Activated naive CD4-positive, alpha-beta T cell treated with anti-CD3 and anti-CD28 coated beads, Interleukin-2, amount 50 U/mL, for 24 hours (primary cell): Measurements from ENCODE around the gene ELOA.
A peak's percentile ranks its signal among the peaks of the same experiment; 100 is the strongest.
"Not testable (repeated sequence)": the region's sequence is repeated elsewhere in the genome, so short reads cannot be mapped to it uniquely, and the experiment has no call there.

ENCODE experiments used
- H3K27ac Mint-ChIP-seq: one replicate; pipeline ENCODE4 v1.8.0; 2021; ENCODE audit warnings: mild to moderate bottlenecking, mixed read lengths
- H3K27me3 Mint-ChIP-seq: one replicate; pipeline ENCODE4 v1.8.0; 2021; ENCODE audit warnings: mixed read lengths
- H3K36me3 Mint-ChIP-seq: one replicate; pipeline ENCODE4 v1.8.0; 2021; ENCODE audit warnings: mixed read lengths
- H3K4me1 Mint-ChIP-seq: one replicate; pipeline ENCODE4 v1.8.0; 2021; ENCODE audit warnings: mixed read lengths
- H3K4me3 Mint-ChIP-seq: one replicate; pipeline ENCODE4 v1.8.0; 2021; ENCODE audit warnings: mild to moderate bottlenecking, mixed read lengths
- H3K9me3 Mint-ChIP-seq: one replicate; pipeline ENCODE4 v1.8.0; 2021; ENCODE audit warnings: mixed read lengths

The ELOA gene

DNA sequence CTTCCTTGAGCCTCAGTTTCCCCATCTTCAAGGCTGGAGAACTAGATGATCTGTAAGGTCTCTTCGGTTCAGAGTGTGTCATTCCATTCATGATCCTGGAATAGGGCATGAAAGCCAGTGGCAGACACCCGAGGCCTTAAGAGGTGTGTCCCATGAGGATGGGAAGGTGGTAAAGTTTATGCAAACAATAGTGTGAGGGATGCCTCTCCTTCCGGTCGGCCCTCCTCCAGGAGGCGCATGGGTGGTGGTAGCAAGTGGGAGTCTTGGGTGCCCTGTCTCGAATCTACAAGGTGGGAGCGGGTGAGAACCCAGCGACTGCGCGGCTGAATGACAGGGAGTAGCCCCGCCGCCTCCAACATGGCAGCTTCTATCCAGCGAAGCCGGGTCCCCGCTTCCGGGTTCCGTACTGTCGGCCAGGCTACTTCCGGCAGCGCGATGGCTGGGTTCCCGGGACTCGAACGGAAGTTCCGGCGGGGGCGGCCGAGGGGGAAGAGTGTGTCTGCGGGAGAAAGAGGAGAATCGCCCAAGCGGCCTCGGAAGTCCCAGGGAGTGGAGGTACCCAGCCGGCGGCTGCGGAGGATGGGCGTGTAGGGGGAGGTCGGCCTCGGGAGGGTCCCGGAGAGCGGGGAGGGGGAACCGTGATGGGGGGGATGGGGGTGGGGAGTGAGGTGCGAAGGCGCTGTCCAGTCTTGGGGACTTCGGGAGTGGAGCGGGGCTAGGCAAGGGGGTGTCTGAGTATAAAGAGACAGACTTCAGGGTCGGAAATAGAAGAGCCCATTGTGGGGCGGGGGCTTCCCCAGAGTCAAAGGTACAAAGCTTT lies 47.6 kb downstream of the ELOA start, which contains the start of gene LYPLA2:
Gene LYPLA2, plus strand, starts transcription at position 450 of the 820 bp plus-strand sequence. CDS start 1,538 bp downstream, outside the sequence.
- H3K27me3 Mint-ChIP-seq: no peaks in the 10 kb centered on the region
- peak within 1 kb of the TSS; percentile 97 for H3K27ac Mint-ChIP-seq
- no peaks in the 10 kb centered on the region for H3K9me3 Mint-ChIP-seq
- peak within 1 kb of the TSS; percentile 94 for H3K4me3 Mint-ChIP-seq
- H3K4me1 Mint-ChIP-seq: peaks cover 22% of the 10 kb centered on the region
- H3K36me3 Mint-ChIP-seq: peaks cover 10% of the 10 kb centered on the region

DNA sequence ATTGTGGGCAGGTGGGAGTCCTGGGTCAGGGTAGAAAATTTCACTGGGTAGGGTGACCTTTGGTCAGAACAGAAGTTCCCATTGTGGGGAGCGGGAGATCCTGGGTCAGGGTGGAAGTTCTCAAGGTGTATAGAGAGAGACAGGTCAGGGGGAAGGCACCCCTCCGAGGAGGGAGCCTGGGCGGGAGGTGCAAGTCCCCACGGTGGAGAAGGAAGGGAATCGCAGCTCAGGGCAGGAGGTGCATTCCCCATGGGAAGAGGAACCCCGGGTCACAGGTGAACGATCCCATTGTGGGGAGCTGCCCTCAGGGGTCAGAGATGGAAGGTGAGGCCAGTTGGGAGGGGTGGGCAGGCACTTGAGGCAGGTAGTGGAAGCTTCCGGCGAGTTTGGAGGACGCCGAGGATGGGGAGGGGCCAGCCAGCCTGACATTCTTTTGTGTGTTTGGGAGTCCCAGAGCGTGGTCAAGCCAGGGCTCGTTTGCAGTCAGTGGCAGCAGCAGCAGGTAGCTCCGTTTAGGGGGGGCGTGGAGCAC lies 48.3 kb downstream of the ELOA start:
- no peaks in the 10 kb centered on the region for H3K27me3 Mint-ChIP-seq
- peak overlapping the region; percentile 96 for H3K27ac Mint-ChIP-seq
- H3K36me3 Mint-ChIP-seq: peaks cover 5% of the 10 kb centered on the region
- H3K4me3 Mint-ChIP-seq: peak overlapping the region; percentile 94
- no peaks in the 10 kb centered on the region for H3K9me3 Mint-ChIP-seq
- peaks cover 22% of the 10 kb centered on the region for H3K4me1 Mint-ChIP-seq

DNA sequence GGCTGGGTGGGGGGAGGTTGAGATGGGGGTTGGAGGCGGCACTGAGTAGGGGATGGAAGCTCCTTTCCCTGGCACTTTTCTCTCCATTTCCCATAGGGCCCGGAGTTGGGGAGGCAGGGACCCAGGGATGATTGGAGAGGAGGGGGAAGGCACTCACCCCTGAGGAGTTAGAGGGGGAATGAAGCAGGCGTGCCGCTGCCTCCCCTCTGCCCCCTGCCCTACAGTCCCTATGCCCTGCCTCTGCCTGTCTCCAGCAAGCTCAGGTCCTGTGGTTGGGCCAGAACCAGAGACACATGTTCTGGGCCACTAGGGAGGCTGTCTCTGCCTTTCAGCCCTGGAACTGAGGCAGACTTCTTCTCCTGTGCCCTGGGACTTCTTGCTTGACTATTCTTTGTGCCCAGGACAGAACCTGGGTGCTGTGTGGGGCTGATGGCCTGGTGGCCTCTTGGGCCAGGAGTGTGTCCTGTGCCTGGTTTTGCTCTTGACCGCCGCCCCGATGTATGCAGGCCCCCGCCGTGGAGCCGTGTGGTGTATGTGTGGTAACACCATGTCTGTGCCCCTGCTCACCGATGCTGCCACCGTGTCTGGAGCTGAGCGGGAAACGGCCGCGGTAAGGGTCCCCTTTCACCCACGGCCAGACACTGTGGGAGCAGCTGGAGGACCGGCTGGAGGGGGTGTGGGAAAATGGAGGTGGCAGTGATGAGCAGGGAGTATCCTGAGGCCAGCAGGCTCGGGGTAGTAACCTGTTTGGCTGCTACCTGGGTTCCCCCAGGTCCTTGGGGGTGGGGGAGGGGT lies 49.1 kb downstream of the ELOA start:
- Mint-ChIP-seq H3K4me3 (peak overlapping the region; percentile 94), H3K36me3 (no peaks in the 10 kb centered on the region), H3K27me3 (no peaks in the 10 kb centered on the region), H3K27ac (peak overlapping the region; percentile 86), H3K4me1 (peaks cover 22% of the 10 kb centered on the region), H3K9me3 (no peaks in the 10 kb centered on the region)

DNA sequence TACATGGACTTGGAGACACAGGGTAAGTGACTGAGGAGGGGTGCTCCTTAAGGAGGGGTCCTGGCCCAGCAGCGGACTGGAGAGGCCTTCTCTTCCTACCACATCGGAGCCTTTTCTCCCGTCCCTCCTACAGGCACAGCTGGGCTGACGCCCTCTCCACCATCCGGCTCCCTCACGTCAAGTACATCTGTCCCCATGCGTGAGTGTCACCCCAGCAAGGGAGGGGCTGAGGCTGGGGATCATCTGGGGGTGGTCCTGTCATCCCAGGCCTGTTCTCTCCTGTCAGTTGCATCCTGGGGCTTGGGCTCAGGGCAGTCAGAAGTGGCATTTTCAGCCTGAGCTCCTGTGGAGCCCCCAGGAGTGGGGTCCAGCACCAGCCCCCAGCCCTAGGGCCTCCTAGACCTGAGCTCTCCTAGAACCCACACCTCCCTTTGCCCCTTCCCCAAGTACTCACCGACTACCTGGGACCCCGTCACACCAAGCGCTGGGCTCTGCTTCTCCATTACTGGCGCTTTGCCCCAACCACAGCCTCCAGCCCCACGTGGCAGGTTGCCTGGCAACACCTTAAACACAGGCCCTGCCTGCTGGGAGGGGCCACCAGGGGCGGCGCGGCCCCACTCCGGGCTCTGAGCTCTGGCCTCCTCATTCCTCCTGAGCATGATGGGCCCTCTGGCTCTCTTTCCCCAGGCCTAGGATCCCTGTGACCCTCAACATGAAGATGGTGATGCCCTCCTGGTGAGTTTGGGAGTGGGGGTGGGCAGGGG lies 49.9 kb downstream of the ELOA start:
- H3K4me3 Mint-ChIP-seq: no peak overlapping the region

DNA sequence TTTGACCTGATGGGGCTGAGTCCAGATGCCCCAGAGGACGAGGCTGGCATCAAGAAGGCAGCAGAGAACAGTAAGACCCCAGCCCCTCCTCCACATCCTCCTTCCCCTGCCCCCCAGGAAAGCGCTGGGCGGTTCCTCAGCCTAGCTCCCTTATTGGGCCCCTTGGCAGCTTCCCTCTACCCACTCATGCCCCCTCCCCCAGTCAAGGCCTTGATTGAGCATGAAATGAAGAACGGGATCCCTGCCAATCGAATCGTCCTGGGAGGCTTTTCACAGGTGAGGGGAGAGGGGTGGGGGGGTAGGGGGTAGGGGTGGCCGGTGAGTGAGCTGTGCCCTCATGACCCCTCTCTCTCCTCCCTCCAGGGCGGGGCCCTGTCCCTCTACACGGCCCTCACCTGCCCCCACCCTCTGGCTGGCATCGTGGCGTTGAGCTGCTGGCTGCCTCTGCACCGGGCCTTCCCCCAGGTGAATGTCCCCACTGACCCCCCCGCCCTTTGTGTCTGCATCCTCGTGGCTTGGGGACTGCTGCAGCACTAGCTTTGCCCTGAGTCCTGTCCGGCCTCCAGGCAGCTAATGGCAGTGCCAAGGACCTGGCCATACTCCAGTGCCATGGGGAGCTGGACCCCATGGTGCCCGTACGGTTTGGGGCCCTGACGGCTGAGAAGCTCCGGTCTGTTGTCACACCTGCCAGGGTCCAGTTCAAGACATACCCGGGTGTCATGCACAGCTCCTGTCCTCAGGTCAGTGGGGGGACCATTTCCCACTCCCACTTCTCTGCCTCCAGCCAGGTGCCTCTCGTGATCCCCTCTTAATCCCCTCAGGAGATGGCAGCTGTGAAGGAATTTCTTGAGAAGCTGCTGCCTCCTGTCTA lies 50.8 kb downstream of the ELOA start:
- Mint-ChIP-seq H3K27ac (no peak overlapping the region), H3K9me3 (no peaks in the 10 kb centered on the region)

More for the DNA sequence above, 49.9 kb downstream of the ELOA start:
- no peaks in the 10 kb centered on the region for H3K27me3 Mint-ChIP-seq
- peaks cover 22% of the 10 kb centered on the region for H3K4me1 Mint-ChIP-seq
- H3K9me3 Mint-ChIP-seq: no peaks in the 10 kb centered on the region
- H3K36me3 Mint-ChIP-seq: no peaks in the 10 kb centered on the region
- peak overlapping the region; percentile 27 for H3K27ac Mint-ChIP-seq

DNA sequence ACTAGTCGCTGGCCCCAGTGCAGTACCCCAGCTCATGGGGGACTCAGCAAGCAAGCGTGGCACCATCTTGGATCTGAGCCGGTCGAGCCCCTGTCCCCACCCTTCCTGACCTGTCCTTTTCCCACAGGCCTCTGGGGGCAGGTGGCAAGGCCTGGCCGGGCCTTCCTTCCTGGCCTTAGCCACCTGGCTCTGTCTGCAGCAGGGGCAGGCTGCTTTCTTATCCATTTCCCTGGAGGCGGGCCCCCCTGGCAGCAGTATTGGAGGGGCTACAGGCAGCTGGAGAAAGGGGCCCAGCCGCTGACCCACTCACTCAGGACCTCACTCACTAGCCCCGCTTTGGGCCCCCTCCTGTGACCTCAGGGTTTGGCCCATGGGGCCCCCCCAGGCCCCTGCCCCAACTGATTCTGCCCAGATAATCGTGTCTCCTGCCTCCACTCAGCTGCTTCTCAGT lies 51.5 kb downstream of the ELOA start:
- peaks cover 20% of the 10 kb centered on the region for H3K4me1 Mint-ChIP-seq
- H3K36me3 Mint-ChIP-seq, H3K4me3 Mint-ChIP-seq, H3K9me3 Mint-ChIP-seq, H3K27me3 Mint-ChIP-seq: not testable (repeated sequence)
- H3K27ac Mint-ChIP-seq: peak overlapping the region; percentile 17

More for the DNA sequence above, 50.8 kb downstream of the ELOA start:
- no peaks in the 10 kb centered on the region for H3K27me3 Mint-ChIP-seq
- H3K4me1 Mint-ChIP-seq: peaks cover 22% of the 10 kb centered on the region
- peaks cover 1% of the 10 kb centered on the region for H3K36me3 Mint-ChIP-seq
- H3K4me3 Mint-ChIP-seq: no peak overlapping the region

DNA sequence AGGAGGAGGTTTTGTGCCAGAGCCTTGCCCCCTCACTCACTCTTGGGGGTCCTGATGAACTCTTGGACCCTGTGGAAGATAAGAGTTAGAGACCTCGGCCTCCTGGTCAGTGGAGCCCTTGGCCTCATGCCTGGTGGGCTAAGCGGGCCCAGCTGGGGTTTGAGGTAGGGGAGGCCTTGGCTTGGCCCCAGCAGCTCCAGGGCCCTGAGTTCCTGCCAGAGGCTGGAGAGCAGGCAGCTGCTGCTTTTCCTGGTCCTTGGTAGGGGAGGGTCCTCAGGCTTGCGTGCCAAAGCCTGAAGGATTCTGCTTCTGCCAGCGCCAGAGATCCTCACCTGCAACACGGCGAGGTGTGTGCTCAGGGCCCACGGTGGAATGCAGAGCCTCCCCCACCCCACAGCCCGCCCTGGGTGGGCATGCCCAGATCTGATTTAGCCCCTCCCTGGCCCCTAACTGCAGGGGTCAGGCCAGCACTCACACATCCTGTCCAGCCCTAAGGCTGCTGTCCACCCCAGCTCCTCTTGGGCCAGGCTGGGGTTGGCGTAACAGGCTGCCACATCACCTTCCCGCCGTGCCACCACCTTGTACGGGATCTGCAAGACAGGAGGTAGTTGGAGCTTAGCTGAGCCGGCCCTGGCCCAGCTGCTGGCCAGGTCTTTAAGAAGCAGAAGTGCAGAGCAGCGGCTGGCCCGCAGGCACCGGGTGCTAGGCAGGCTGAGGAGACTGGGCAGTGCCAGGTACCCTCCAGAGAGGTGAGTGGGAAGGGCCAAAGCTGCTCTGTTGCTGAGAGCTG lies 52.6 kb downstream of the ELOA start:
- Mint-ChIP-seq H3K9me3 (no peaks in the 10 kb centered on the region), H3K27me3 (no peaks in the 10 kb centered on the region), H3K4me1 (peaks cover 15% of the 10 kb centered on the region), H3K36me3 (peaks cover 1% of the 10 kb centered on the region), H3K4me3 (no peak overlapping the region), H3K27ac (no peak overlapping the region)

DNA sequence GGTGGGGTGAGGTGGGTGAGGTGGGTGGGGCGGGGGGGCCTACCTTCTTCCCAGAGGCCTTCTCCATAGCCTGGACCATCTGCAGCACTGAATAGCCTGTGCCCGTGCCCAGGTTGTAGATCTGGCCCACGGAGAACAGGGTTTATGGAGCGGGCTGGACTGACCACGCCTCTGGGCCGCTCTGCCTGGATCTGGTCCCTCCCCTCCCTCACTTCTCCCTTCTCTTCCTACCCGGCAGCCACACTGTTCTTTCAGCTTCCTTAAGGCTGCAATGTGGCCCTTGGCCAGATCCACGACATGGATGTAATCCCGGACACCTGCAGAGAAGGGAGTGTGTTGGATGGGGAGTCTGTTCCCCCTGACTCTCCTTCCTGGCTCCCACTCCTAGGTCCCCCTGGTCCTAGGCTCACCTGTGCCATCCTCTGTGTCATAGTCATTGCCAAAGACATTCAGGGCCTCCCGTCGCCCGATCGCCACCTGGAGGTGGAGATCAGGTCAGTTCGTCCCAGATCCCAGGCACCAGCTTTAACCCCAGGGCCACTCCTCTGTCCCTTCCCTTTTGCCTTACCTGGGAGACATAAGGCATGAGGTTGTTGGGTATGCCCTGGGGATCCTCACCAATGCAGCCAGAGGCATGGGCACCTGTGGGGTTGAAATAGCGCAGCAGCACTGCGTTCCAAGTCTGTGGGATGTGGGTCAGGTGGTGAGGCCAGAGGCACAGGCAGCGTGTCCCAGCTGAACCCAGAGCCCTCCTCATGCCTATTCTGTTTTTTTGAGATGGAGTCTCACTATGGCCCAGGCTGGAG lies 53.4 kb downstream of the ELOA start:
- H3K27me3 Mint-ChIP-seq: no peaks in the 10 kb centered on the region
- peaks cover 14% of the 10 kb centered on the region for H3K4me1 Mint-ChIP-seq
- H3K27ac Mint-ChIP-seq: no peak overlapping the region
- H3K4me3 Mint-ChIP-seq: no peak overlapping the region
- peaks cover 1% of the 10 kb centered on the region for H3K36me3 Mint-ChIP-seq
- H3K9me3 Mint-ChIP-seq: no peaks in the 10 kb centered on the region

DNA sequence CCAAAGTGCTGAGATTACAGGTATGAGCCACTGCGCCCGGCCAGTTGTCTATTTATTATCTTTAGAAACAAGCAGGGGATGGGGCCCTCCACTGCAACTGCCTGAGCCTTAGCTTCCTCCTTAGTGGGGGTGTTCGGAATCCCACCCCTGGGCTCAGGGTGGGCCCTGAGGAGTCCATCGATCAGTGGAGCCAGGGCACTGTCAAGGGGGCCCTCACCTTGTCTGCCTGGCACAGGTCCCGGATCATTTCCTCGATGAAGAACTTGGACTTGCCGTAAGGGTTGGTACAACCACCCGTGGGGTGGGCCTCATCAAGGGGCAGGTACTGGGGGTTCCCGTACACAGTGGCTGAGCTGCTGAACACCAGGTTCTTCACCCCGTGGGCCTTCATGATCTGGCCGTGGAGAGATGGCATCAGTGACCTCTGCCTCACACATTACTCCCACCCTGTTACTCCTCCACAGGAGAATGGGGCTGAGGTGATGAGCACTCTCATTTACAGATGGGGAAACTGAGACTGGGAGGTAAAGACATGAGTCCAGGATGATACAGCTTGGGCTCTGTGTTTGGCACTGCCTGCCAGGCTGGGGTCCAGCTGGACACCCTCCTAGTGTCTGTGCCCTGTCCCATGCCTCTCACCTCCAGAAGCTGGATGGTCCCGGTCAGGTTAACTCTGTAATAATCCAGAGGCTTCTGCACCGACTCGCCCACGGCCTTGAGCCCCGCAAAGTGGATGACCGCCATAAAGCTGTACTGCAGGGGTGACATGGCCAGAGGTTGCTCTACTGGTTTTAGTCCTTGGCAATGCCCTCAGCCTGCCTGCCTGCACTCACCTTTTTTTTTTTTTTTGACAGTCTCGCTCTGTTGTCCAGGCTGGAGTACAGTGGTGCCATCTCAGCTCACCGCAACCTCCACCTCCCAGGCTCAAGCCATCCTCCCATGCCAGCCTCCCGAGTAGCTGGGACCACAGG lies 54.5 kb downstream of the ELOA start:
- Mint-ChIP-seq H3K27ac (no peak overlapping the region), H3K4me1 (peaks cover 11% of the 10 kb centered on the region), H3K36me3 (peaks cover 1% of the 10 kb centered on the region), H3K27me3 (no peaks in the 10 kb centered on the region), H3K4me3 (no peak overlapping the region), H3K9me3 (no peaks in the 10 kb centered on the region)

DNA sequence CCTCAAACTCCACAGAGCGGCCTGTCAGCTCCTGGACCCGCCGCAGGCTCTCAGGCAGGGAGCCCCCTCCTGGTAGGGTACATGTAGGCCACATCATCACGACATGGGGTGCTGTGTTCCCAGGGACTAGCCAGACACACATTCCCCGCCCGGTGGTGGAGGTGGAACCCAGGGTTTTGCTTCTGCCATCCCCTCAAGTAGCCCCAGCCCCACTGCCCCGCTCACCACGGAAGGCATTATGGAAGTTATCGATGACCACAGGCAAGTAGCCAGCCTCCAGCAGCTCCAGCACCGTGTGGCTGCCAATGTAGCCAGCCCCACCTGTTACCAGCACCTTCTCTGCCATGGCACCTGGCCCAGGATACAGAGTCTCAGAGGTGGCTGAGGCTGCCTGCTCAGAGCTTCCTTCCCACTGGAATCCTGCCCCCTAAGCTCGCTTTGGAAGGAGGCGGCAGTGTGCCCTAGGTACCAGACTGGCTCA lies 55.4 kb downstream of the ELOA start:
- no peak overlapping the region for H3K4me3 Mint-ChIP-seq
- H3K4me1 Mint-ChIP-seq: peaks cover 11% of the 10 kb centered on the region
- peaks cover 1% of the 10 kb centered on the region for H3K36me3 Mint-ChIP-seq
- no peaks in the 10 kb centered on the region for H3K27me3 Mint-ChIP-seq
- H3K27ac Mint-ChIP-seq: no peak overlapping the region
- H3K9me3 Mint-ChIP-seq: no peaks in the 10 kb centered on the region

DNA sequence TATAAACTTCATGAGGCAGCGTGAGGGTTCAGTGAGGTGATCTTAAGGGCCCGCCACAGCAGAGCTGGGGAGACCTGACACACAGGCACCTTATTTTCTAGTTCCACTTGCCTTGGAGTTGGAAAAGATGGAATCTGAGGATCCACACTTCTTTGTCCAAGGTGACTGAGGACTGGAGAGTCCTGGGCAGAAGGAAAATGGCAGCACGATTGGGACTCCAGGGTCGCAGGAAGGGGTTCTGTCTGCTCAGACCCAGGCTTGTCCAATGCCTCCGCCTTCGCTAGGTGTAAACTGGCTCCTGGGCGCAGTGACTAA lies 55.9 kb downstream of the ELOA start:
- Mint-ChIP-seq H3K9me3 (no peaks in the 10 kb centered on the region), H3K36me3 (peaks cover 1% of the 10 kb centered on the region), H3K27ac (no peak overlapping the region), H3K4me3 (peak overlapping the region; percentile 93), H3K4me1 (peaks cover 11% of the 10 kb centered on the region), H3K27me3 (no peaks in the 10 kb centered on the region)

DNA sequence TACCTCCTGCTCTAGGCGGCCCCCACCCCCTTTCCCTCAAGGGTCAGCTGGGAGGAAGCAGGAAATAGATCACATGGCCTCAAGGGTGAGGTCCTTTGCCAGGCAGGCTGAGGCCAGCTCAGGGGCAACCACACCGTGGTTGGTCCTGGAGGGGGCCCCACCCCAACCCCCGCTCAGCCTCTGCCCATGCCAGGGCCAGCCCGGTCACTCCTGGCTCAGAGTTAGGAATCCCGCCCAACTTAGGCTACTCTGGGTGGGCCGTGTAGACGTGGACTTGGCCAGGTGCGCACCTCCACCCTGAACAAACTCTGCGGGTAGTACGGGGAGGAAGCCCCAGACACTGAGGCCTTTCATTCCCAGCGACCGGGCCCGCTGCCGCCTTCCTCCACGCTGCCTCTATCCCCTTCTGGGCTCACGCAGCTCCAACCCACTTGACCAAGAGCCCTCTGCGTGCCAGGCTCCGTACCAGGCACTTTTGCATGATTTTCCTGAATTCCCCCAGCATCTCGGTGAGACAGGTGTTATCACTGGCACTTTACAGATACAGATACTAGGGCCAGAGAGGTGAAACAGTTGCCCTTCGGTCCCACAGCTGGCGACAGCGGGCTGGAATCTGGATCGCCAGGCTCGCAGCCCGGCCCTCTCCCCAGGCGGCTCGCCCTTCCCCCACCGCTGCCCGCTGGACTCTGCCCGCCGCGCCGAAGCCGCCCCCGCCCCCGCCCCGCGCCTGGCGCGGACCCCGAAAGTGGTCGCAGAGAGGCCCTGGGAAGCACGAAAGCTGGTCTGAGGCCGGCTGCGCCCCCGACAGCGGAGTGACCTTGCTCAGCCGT lies 56.5 kb downstream of the ELOA start:
- H3K36me3 Mint-ChIP-seq: peaks cover 1% of the 10 kb centered on the region
- H3K27ac Mint-ChIP-seq: peak overlapping the region; percentile 87
- H3K27me3 Mint-ChIP-seq: no peaks in the 10 kb centered on the region
- H3K4me1 Mint-ChIP-seq: peaks cover 11% of the 10 kb centered on the region
- H3K9me3 Mint-ChIP-seq: no peaks in the 10 kb centered on the region
- H3K4me3 Mint-ChIP-seq: peak overlapping the region; percentile 93
